HG03354 (cell line): ENCODE data around the gene CATSPERE.

ENCODE experiments used
- ATAC-seq: cut with Tn5 transposase; IDR thresholded peaks from one replicate; pipeline ENCODE4 v1.9.1; 2021; ENCODE audit warnings: mild to moderate bottlenecking; ENCODE audit not compliant: unreplicated experiment, poor library complexity, severe bottlenecking

Gene CATSPERE

GRCh38 chr1:244614879-244615278, 153.8 kb downstream of the CATSPERE start:
- no peak for ATAC-seq

DNA sequence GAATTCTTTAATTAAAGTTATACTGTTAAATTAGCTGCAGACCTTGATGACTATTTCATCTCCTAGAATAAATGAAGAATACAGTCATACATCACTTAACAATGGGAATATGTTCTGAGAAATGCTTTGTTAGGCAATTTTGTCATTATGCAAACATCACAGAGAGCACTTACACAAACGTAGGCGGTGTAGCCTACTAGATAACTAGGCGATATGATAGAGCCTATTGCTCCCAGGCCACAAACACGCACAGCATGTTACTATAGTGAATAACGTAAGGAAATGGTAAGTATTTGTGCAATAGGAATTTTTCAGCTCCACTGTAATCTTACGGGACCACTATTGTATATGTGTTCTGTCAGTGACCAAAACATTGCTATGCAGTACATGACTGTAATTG, 154.2 kb downstream of the CATSPERE start:
- ATAC-seq = no peak

DNA sequence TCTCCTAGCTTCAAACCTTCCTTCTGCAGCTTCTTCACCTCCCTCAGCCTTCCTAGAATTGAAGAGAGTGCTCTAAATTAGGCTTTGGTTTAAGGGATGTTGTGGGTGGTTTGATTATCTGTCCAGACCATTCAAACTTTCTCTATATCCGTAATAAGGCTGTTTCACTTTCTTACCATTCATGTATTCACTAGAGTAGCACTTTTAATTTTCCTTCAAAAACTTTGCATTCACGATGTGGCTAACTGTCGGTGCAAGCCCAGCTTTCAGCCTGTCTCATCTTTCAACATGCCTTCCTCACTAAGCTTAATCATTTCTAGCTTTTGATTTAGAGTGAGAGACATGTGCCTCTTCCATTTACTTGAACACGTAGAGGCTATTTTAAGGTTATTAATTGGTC, 165.6 kb downstream of the CATSPERE start:
- ATAC-seq = no peak

DNA sequence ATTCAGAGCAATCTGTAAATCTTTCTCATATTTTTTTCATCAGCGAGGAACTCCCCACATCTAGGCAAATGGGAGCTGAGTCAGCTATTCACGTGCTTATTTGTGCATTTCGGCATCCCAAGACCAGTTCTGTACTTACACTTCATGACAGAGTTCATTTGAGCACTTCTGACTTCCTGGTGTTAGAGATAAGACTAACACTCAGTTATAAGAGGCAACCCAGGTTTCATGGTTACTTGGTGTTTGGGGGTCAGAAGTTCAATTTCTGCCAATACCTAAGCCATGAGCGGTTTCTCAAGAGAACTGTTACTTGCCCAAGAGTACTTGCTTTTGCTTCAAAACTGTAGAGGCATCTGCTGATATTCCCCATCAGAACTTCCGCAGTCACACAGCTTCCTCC, 167.7 kb downstream of the CATSPERE start:
- ATAC-seq = no peak

- no peak for ATAC-seq
Measured at GRCh38 chr1:244633140-244633539, 172.1 kb downstream of the CATSPERE start.

GRCh38 chr1:244634546-244634945, 173.5 kb downstream of the CATSPERE start:
- no peak for ATAC-seq

DNA sequence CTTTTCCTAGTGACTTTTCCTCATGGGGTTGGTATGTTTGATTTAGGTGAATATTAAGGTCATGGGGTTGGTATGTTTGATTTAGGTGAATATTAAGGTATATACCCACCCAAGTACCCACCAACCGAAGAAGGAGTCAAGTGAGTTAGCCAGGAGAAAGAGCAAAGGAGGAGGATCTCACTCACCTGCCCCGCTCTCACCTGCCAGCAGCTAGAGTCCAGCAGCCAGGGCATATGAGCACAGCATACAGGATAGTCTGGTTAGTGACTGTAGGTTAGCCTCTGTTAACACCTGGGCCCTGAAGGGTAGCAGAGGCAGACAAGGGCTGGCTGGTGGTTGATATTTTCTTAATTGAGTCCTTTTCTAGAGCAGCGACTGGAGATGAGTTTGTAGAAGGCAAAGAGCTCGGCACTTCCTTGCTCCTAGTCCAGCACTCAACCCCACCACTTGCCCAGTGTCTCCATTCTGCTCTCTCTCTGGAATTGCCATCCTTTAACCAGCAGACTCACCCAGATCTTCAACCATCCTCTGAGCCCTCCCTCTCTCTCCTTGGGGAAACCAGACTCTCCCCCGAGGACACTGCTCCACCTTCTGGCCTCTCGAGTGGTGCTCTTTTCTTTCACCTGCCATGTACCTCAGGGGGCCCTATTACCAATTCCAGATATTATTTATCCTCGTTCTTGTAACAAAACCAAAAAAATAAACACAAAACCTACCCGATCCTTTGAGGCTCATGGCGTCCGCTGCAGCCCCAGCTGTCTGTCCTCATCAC, 175.6 kb downstream of the CATSPERE start:
- ATAC-seq = no peak

DNA sequence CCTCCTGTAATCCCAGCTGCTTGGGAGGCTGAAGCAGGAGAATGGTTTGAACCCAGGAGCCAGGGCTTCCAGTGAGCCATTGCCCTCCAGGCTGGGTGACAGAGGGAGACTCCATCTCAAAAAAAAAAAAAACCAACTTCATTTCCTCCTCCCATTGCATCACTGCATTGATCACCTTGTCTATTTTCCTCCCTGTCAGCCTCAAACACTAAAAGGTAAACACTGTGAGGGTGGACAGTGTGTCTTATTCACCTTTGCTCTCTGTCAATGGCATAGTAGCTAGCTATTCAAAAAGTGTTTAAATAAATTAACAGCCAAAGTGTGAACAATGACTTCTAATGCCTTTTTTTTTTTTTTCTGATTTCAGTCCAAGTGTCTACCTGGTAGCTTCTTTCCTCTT, 178.5 kb downstream of the CATSPERE start:
- ATAC-seq = no peak

DNA sequence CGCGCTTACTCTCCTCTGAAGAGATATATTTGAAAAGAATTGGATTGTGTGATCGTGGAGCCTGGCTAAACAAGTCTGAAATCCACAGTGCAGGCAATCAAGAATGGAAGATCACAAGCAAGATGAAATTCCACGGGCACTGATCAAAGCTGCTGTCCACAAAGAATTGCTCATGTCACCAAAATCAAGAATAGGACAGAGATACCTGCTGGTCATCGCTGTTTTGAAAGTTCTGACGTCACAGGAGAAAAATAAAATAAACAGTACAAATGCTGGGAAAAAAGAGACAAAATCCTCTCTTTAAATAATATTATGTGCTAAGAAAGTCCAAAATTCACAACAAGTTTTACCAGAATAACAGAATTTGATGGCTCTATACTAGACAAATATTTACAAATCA, 179.8 kb downstream of the CATSPERE start:
- ATAC-seq = no peak

DNA sequence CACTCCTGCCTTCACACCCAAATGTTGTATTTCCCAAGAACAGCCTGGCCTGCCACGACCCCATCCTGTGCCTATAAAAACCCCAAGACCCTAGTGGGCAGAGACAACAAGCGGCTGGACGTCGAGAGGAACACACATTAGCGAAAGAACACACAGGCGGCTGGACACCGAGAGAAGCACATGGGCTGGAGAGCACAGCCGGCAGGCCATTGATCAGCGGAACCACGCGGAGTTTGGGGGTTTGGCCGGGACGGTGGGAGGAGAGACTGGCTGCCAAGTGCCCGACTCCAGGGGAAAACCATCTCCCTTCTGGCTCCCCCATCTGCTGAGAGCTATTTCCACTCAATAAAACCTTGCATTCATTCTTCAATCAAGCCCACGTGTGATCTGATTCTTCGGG, 181.5 kb downstream of the CATSPERE start:
- ATAC-seq = no peak

DNA sequence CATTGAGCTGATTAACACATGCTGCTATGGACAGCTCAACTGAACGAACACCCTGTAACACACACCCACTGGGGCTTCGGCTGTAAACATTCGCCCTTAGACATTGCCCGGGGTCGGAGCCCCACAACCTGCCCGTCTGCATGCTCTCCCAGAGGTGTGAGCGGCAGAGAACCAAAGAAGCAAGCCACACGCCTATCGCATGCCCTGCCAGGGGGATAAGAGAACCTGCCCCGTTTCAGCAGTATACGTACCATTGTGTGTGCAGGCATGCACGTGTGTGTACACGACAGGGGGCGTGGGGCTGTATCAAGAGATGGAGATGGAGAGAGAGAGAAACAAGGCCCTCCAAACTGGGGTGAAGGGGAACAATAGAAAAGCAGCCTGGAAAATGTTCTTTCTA, 181.9 kb downstream of the CATSPERE start:
- no peak for ATAC-seq

DNA sequence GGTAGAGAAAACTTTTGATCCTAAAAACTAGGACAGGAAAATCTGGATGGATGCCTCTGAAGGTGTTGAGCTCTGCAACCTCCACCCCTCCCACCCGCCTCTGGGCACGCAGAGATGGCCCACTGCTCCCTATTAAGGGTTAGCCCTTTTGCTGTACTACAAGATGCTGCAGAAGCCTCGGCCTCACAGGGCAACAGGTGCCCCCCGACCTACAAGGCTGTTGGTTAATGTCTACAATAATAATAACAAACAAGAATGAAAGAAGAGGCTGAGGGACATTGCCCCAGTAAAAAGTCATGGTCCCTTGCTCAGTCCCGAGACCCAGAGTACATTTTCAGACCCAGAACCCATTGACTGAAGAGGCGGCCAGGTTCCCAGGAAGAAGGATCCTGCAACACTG, 184.3 kb downstream of the CATSPERE start:
- ATAC-seq = no peak

DNA sequence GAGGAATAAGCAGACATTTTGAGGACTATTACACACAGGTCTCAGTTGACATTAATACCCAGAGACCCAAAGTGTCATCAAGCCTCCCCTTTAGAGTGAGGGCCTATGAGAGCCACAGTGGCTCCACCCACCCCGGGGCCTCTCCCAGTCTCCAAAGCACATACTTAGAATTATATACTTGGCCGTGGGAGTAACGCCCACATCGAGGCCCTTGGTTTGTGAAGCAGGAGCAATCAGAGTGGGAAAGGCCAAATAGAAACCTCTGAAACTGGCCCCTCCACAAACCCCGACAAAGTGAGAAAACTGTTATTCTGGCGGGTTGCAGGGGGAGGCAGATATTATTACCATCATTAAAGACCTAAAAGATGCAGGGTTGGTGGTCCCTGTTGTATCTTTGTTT, 184.8 kb downstream of the CATSPERE start:
- ATAC-seq = no peak

- ATAC-seq = no peak
Measured at GRCh38 chr1:244647819-244648218, 186.7 kb downstream of the CATSPERE start.

DNA sequence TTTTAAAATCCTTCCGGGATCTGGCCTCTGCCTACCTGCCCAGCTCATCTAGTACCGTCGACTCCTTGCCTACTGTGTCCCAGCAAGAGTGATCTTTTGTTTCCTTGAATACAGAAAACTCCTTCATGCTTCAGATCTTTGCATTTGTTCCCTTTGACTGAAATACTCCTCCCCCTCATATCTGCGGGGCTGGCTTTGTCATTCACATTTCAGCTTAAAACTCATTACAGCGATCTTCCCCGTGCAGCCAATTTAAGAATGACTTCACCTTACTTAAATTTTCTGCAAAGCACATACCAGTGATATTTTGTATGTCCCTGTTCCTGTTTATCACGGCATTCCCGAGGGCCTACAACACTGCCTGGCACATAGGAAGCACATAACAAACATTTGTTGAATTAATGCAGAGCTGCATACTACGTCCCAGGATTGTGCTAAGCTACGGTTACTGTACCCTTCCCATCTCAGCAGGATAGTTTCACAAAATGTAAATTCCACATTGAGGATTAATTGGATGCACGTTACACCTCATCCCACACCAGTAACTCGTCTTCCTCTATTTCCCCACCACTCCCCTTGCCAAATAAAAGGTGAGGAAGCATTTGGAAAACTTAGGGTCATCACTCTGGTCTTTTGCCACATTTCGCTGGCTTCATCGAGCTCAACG, 191.0 kb downstream of the CATSPERE start:
- no peak for ATAC-seq

DNA sequence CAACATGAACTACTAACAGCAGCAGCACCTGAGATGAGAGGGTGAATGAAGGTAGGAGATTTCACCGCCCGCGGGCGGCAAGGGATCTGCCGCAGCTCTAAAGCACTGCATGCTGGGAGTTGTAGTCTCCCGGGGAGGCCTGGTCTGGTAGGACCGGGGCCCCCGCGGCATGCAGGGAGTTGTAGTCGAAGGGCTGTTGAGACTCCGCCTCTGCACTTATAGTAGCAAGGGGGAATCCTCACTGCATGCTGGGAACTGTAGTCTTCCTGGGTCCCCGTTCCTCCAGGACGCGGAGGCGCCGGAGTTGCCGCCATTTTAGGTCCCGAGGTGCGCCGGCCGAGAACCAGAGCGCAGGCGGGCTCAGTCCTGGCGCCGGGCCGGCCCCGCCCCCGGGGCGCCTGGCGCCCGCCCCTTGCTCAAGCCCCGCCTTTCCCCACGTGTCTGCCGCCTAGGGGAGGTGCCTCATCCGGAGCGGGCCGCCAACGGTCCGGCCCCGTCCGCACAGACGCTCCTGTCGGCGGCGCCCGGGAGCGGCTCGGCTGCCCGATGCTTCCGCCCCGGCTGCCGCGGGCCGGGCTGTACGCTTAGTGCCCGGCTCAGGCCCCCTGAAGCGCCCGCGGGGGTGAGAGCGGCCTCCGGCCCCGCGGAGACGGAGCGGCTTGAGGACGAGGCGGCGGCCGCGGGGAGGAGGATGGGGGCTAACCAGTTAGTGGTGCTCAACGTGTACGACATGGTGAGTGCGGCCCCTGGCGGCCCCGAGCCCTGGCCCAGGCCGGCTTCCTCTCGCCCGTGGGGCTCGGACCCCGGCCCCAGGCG, 191.8 kb downstream of the CATSPERE start, which contains the start of gene DESI2:
Gene DESI2, plus strand, starts transcription at position 504 of the 816 bp plus-strand sequence. Its CDS starts 188 bp downstream, at position 692.
- ATAC-seq = peak; percentile 96

DNA sequence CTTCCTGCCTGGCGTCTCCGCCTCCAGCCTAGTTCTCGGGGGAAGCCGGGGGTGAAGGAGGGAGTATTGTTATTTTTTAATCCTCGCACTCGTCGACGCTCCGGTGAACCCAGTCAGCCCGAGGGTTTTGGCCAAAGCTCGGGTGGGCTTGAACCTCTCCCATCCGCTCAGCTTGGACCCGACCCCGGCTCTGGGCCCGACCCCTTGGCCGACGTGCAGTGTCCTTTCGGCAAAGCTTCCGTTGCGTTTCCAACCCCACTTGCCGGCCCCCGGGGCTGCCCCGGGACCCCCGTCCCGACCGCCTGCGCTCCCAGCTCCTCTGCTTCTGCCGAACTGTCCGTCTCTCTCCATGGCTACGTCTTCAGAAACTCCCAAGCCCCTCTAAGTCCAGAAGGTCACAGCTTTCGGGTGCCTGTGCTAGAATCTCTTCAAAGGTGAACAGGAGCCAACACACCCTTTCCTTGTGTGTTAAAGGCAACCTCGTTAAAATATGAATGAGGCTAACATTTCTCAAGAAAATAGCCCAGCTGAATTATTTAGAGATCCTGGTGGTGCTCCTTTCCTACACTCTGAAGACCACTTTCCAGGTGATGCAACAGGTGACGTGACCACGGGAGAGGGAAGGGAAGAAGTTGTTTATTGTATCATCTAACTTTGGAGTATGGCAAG, 192.5 kb downstream of the CATSPERE start:
- peak; percentile 2 for ATAC-seq

- ATAC-seq = no peak
Measured at GRCh38 chr1:244654108-244655038, 193.3 kb downstream of the CATSPERE start.

DNA sequence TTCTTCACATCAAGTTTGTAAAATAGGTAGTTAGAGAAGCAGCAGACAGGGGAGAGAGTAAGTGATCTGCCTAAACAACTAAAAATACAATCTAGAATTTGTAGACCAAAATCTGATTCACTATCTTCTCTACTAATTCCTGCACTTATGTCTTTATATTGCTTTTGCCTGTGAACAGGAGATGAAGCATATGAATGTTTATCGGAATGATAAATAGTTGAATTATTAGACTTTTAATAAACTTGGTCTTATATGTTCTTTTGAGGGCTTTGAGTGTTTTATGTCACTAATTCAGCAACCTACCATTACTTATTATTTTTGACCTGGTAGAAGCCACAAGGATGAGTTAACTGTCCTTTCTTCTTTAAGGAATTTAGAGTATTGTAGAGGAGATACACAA, 194.1 kb downstream of the CATSPERE start:
- ATAC-seq = no peak
